HG03025 (cell line): ENCODE results near the gene PARD3B.
"Not testable (repeated sequence)": the region's sequence is repeated elsewhere in the genome, so short reads cannot be mapped to it uniquely, and the experiment has no call there.

Experiments used
- ATAC-seq: cut with Tn5 transposase; IDR thresholded peaks from one replicate; pipeline ENCODE4 v1.9.1; 2021; ENCODE audit warnings: mild to moderate bottlenecking, moderate library complexity; ENCODE audit not compliant: unreplicated experiment, low FRiP score

PARD3B gene

DNA sequence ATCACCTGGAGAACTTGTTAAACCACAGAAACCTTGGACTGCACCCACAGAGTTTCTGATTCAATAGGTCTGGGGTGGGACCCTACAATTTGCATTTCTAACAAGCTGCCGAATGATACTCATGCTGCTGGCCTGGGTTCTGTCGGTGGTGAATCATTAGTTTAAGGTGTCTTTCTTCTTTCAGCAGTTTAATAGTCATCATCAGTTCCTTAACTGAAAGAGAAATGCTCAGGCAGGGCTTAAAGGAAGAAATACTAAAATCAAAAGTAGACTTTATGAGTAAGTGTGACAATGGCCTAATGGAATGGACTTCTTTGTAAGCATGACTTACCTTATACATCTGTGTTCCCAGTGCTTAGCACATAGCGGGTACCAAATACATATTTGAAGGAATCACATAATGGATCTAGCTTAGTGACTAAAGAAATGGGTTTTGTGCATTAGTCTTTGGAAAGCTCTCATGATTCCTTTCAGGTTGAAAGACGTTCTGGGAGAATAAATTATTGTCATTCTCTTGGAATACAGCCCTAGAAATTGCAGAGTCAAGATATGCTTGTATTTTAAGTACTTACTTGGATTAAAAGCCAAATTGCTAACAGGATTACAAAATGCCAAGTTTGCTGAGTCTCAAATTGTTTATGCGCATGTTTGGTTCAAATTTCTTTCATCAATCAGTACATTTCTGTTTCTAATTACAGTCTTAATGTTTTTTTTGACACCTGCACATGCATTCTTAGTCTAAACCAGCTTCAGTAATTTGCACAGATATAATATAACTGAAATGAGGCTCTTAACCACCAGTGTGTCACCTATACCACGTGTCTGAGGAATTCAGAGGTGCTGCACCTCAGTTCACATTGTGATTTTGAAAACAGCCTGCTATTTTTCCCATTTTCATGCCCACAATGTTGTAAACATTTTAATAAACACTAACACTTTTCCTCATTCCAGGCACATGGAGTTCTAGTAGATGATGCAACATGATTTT, 916.7 kb downstream of the PARD3B start:
- no peak for ATAC-seq

DNA sequence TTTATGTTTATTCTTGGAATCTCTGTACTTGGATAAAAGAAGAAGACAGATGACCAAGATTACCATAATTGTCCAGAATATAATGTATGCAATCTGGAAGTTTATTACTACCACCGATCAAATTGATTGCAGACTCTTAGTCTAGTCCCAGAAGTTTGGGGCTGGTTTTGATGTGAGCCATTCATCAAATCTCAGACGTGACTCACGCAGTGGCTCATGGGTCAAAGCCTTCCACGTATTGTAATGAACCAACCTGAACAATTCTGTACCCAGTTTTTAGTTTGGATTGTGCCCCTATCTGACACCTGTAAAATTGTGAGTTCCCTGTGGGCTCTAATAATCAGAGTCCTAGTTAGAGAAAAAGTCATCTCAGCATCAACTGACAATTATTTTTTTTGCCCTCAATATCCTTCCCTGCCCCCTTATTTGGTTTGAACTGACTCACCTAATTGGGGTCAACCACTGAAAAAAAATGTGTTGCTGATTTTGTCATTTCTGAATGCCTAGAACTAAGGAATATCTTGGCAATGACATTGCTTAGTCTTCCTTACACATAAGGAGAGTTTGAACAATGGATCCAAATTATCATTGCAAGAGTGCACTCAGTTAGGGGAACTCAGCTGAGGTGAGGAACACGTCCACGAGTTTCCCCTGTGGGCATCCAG, 917.5 kb downstream of the PARD3B start:
- ATAC-seq = no peak

DNA sequence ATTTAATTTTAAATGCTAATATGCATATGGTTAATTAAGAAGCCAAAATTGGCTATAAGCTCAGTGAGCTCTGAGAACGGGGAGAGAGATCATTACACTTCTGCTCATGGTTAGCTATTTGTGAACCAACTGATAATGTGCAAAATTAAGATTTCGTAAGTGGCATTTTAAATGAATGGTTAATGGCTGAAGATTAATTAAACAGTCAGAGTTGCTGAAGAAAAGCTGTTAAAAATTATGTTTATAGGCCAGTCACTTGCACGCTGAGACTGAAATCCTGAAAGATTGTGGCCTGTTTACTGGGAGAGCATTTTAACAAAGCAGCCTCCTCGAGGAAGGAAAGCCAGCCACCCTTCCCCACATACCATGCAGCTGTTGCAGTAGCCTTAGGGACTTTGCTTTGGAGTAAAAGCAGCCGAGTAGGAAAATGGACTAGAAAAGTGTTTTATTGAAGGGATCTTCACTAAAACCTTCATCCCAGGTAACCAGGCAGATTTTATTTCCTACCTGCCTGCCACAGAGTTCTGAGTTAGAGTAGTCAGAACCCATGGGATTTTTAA, 918.3 kb downstream of the PARD3B start:
- no peak for ATAC-seq

DNA sequence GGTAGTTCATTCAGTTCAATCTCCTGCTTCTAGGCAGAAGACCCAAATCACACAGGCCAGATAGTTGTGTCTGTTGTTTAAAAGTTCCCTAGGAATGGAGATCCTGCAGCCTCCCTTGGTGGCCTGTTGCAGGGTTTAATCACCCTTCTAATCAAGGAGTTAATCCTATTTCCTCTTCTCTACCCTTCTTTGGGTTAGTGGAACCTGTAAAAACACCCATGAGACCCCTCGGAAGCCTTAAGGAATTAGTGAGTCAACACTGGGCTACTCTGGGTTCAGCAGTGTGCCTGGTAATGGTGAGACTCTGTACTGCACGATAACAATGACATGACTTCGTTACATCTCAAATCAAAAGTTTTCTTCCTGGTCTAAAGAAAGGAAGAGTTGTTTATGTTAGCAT, 919.4 kb downstream of the PARD3B start:
- ATAC-seq = no peak

DNA sequence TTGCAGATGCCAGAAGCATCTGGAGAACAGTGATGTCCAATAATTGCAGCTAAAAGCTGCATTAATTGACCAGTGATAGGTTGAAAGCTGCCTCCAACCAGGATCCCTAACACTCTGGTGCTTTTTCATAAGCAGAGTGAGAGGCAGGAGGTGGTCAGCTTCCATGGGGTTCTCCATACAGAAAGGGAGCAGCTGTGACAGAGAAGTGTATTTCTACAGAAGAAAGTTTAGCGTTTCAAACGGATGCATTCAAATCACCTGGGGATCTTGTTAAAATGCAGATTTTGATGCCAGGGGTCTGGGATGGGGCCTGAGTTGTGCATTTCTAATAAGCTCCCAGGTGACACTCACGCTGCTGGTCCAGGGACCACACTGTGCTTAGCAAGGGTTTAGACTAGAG, 920.5 kb downstream of the PARD3B start:
- ATAC-seq = no peak

DNA sequence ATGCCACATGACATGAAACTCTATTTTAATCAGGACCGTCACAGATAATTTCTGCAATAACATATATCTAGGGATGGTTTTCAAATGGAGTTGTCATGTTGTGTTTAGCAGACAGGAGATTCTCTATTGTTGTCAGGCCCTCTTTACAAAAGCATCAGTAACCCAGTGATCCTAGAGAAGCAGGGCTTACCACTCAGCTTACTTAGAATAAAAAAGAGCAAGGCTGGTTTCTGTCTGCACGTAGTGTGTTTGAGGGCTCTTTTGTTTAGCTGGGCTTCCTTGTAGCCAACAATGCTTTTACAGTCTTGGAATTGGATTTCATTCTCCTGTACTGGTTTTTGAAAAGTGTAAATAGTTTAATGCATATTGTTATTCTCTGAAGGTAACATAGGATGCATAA, 926.5 kb downstream of the PARD3B start:
- ATAC-seq = no peak

DNA sequence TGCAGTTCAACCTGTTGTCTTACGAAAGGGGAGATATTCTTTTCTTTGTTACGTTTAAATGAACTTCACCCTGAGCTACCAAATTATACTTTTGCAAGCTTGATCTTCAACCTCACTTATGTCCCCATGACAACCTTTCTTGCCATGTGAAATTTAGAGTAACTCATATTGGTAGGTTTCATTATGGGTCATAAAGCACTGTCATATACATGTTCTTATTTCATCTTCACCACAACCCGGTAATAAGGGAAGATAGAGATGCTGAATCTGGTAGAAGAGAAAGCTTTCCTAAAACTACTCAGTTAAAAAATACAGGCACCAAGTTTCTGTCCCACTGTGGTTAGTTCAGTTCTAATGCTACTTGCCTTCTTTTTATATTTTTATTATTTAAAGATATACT, 928.5 kb downstream of the PARD3B start:
- ATAC-seq = no peak

DNA sequence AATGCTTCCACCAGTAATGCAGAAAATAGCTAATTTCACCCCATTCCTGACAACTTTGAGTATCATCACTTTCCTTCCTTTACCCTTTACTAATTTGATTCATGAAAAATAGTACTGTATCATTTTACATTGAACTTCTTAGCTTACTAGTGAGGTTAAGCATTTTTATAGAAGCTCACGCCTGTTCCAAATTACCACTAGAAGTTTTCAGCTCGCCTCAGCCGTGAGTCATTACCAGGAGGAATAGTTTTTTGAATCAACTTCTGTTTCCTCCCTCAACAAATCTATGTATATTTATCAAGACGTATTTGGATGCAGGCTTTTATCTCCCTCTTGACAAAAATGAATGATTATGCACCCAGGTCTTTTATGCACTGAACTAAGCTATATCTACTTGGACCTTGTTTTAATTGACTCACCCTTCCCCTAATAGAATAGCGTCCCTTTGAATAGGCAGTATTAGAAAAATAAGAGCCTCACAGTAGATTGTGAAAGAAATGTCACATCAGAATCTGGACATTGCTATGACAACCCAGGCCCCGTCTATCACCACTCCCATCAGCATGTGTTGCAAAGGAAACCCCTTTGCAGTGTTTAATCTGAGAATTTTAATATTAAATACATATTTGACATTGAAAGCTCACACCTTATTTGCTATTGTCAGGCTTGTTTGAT, 929.6 kb downstream of the PARD3B start:
- no peak for ATAC-seq

DNA sequence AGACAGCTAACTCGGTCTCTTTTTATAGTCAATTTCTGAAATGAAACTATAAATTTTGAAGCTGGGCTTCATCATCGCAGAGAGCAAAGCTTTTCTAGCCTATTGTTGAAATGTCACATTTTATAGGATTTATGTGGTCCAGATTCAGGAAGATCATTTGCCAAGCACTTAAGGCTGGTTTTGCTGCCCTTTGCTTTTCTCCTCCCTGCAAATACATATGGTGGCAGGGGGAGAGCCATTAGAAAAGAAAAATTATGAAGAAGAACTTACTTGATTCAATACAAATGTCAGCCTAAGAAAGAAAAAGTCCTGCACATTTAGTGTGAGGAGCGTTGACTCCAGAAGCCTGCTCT, 930.1 kb downstream of the PARD3B start:
- no peak for ATAC-seq

DNA sequence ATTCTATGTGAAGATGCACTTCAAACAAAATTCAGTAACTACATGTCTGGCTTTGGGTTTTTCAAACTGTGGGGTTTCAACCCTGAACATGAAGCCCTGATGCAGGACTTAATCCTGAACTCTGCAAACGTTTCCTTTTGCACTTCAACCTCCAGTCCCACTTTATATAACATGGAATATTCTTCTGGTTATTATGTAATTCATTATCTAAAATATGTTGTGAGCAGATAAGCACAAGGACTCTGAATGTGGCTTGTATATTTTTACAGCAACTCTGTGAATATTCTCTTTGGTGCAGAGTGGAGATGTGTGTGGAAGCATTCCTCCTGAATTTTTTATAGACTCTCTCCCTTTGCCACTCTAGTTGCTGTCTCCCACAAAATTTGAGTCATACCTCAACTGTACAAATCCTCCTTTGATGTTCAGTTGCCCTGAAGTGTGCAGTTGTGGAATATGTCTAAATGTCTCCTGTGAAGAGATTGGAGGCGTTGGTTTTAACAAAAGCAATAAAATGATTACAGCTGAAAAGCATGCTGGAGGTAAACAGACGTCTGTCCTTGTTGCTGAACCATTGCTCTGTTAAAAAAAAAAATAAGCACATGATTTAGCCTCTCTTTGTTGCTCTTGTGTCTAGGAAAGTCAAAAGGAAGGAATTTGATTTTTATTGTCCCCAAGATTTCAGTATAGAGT, 931.9 kb downstream of the PARD3B start:
- no peak for ATAC-seq

DNA sequence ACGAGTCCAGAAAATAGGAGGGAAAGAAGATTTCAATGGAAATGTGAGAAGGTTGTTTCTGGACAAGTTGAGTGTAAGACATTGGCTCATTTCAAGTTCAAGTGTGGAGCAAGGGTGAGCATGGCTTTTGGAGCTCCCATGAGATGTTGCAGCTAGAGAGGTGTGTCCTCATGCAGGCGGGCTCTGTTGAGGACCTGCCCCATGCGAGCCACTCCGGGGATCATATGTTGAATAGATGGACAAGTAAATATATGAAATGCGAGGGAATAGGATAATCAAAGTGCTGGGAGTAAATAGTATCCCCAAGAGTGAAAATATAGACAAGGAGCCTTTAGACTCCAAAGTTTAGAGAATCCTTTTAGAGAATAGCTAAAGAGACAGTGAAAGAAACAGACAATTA, 936.6 kb downstream of the PARD3B start:
- no peak for ATAC-seq

DNA sequence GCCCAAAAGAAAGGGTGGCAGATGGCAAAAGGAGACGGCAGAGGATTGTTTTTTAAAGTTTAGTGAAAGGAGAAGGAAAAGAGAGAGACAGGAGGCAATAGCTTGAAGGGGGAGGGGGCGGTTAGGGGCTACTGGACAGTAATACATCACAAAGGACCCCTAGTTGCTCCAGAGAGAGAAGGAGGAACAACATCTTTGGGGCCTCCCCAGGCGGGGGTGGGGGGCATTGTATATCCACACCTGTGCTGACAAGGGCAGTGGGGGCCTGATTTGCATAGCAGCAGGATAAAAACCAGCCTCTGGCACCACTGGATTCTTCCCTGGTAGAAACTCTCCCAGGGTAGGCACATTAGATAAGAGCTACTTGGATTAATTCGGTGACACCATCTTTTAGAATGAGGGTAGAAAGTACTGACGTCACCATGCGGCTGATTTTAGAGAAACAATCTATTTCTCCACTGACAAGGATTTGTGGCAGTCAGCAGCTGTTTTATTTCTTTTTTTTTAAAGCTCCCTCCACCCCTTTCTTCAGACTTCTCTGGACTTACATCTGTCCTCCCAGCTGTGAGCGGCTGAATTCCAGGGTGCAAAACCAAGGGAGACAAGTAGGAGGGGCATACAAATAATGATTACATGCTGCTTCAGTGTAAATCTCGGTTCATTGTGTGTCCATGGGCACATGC, 937.3 kb downstream of the PARD3B start:
- no peak for ATAC-seq

DNA sequence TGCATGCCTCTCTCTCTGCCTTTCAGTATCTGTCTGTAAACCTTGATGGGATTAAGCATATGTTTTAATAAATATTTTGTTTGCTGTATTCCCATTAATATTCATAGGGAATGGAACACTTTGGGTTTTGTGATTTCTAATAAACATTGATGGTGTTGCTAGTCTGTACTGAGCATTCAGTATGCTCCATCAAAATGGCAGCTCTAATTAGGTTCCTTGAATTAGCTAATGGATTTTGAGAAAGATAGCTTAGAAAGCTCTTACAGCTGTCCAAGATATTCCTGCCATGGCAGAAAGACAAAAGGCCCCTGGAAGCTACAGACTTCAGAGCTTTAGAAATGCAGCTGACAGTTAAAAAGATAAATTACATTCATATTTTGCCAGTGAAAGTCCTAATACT, 937.8 kb downstream of the PARD3B start:
- no peak for ATAC-seq

DNA sequence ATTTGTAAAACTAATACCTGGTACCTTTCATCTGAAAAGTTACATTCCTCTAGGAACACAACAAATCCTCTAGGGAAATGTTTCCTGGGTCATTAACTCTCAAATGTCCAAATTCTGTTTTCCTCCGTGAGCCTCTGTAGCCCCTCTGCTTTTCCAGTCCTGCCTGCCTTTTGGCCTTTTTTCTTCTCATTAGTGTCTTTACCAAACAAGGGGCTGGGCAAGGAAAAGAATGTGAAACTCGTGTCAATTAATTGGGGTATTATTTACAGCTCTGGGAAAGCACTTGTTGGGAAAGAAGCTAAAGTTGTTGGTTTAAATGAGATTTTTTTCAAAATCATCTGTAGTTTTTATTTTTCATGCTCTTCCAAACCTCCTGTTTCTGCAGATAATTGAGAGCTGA, 938.9 kb downstream of the PARD3B start:
- no peak for ATAC-seq

DNA sequence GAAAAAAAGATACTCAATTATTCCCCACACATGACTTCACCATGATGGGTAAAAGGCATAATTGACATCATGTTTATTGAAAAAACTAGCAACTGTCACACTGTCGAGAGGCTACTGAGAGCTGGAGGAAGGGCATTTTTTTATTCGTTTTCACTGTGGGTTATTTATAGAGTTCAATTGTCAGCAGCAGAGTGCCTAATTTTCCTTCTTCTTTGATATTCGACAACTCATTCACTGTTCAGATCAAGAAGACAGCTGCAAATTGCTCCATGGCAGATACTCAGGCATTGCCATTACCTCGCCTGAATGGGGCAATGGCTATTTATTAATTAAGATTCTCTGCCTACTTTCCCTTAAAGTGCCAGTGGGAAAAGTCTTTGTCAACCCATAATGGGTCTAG, 939.5 kb downstream of the PARD3B start:
- no peak for ATAC-seq

DNA sequence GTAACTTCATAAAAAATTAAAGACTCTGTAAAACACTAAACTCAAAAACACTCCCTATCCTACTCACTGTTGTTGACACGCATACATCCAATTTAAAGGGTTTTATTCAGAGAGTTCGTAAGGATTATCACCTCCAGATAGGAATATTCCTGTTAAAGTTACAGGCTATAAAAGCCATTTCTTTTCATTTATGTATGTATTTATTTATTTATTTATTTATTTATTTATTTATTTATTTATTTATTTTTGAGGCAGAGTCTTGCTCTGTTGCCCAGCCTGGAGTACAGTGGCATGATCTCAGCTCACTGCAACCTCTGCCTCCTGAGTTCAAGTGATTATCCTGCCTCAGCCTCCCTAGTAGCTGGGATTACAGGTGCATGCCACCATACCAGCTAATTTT, 948.3 kb downstream of the PARD3B start:
- ATAC-seq = not testable (repeated sequence)

DNA sequence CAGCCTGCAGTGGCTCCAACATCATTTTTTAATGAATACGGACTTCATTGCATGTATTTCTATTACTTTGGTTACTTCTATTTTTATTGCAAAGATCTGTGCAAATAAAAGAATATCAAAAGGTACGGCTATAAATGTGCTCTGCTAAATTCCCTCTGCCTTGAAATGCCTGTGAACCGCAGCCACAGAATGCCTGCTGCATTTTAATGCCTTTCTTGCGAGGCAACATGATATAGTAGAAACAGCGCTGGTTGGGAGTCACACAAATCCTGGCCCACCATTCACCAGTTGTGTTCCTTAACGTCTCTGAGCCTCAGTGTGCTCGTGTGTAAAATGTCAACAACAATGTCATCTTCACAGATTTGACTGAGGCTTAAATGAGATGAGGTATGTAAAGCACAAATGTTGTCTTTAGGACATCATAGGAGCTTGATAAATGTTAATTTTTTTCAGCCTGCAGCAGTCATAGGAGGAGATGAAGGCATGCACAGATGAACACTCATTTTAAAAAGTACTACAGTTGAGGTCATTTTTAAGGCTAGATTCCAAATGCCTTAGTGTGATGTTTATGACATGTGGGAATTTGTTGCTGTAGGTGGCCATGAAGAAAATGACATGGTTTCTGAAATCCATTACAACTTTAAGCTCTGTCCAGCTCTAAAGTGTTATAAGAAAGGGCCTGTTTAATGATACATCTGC, 949.4 kb downstream of the PARD3B start:
- no peak for ATAC-seq

DNA sequence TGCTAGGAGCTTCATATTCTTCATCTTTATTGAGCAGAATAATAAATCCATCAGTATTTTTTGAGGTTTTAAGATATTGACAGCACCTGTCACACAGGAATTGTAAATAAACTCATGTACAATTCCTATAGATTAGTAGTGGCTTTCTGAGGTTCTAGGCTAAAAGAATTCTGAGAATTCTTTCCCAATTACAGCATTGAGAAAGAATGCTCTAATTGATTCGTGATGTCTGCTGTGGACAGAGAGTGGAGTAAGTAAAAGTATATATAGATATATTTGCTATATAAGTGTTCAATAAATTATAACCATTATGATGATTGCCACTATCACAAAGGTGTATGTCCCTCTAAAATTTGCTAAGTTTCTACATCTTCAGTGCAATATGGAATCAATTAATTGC, 950.5 kb downstream of the PARD3B start:
- no peak for ATAC-seq

DNA sequence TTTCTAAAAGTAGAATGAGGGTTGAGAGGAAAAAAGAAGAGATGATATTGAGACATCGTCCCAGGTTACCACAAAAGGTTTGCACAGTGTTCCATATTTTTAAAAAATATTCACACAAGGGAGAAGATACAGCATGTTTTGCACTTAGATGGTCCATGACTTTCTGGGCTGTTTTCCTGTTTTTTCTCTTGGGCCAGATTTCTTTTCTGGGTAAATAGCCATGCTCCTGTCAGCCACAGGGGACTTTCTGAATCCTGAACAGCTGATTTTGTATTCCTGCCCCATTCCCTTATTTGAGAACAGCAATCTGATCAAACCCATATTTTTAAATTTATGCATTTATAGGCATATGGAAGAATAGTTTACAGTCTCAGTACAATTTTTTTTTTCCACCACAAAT, 951.1 kb downstream of the PARD3B start:
- no peak for ATAC-seq
